GM23248 (cell line): Measurements from ENCODE around the gene TDRD7.

Experiments
- EZH2 ChIP-seq: fragments of 200-600 bp; sonication (generic); IDR thresholded peaks from 2 replicates; pipeline ENCODE4 v1.6.1; 2018; ENCODE audit warnings: antibody characterized with exemption, mild to moderate bottlenecking; ENCODE audit not compliant: insufficient read depth, poor library complexity, severe bottlenecking
- EZH2phosphoT487 ChIP-seq: fragments of 200-600 bp; sonication (generic); IDR thresholded peaks from 2 replicates; pipeline ENCODE4 v1.6.1; 2018; ENCODE audit warnings: antibody characterized with exemption, moderate library complexity, mild to moderate bottlenecking, low read depth; ENCODE audit not compliant: insufficient read depth

DNA sequence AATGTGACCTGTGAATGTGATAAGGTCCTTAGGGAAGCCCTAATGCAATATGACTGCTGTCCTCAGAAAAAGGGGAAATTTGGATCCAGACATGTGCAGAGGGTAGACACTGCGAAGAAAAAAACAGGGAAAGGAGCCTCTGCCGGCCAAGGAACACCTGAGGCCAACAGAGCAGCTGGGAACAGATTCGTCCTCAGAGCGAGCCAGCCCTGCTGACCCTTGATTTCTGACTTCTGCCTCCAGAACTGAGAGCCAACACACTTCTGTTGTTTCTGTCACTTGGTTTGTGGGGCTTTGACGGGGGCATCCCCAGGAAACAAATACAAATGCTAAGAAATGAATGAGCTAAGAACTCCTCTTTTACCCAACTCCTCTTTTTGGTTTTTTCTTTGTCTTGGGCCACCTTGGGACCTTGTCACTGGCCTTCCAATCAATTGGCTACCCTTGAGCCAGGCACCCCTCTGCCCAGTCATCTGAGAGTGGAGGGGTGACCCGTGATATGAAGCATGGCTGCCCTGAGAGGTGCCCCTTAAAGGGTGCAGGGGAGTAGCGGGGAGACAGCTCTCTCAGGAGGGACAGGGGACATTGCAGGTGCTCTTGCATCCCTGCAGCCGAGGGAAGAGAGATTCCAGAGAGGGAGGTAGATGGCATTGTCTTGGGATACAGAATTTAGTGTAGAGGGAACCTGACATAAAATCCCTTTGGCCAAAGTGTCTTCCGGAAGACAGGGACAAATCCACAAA is 106.4 kb downstream of the TDRD7 start:
- TF ChIP-seq EZH2phosphoT487 (no peak), EZH2 (no peak)
